DOHH2 (cell line): ENCODE results near the gene BRSK2.
"Not testable (repeated sequence)": the region's sequence is repeated elsewhere in the genome, so short reads cannot be mapped to it uniquely, and the experiment has no call there.

Source experiments
- H3F3A ChIP-seq: fragments of 200-600 bp; sonication (generic), shearing (Covaris generic); 2 replicates; pipeline ENCODE4 v1.6.0; 2016; ENCODE audit warnings: antibody characterized with exemption, mild to moderate bottlenecking; ENCODE audit not compliant: control insufficient read depth, insufficient read depth
- H3K27ac ChIP-seq: fragments of 200-600 bp; sonication (generic); 2 replicates; pipeline ENCODE4 v1.5.1; 2014; ENCODE audit warnings: low read depth, mild to moderate bottlenecking, low read length, moderate library complexity
- H3K27me3 ChIP-seq: fragments of 200-600 bp; sonication (generic); 2 replicates; pipeline ENCODE4 v1.6.1; 2014; ENCODE audit warnings: mild to moderate bottlenecking, low read length, mixed read lengths; ENCODE audit not compliant: control insufficient read depth
- H3K36me3 ChIP-seq: fragments of 200-600 bp; sonication (generic); 2 replicates; pipeline ENCODE4 v1.6.1; 2014; ENCODE audit warnings: mild to moderate bottlenecking, low read length, moderate library complexity, mixed read lengths; ENCODE audit not compliant: control insufficient read depth
- H3K4me1 ChIP-seq: fragments of 200-600 bp; sonication (generic); 2 replicates; pipeline ENCODE4 v1.6.1; 2014; ENCODE audit warnings: mild to moderate bottlenecking, low read length, mixed read lengths; ENCODE audit not compliant: control insufficient read depth
- H3K4me2 ChIP-seq: fragments of 200-600 bp; sonication (generic); 2 replicates; pipeline ENCODE4 v1.6.0; 2014; ENCODE audit warnings: mild to moderate bottlenecking, low read length, moderate library complexity
- H3K4me3 ChIP-seq: fragments of 200-600 bp; sonication (generic); 2 replicates; pipeline ENCODE4 v1.5.1; 2014; ENCODE audit warnings: mild to moderate bottlenecking, low read length, mixed read lengths
- H3K79me2 ChIP-seq: fragments of 200-600 bp; sonication (generic); 2 replicates; pipeline ENCODE4 v1.6.1; 2014; ENCODE audit warnings: mild to moderate bottlenecking, low read length, mixed read lengths; ENCODE audit not compliant: control insufficient read depth
- H3K9me2 ChIP-seq: fragments of 200-600 bp; sonication (generic); replicated peaks from 2 replicates; pipeline ENCODE4 v1.6.1; 2014; ENCODE audit warnings: mild to moderate bottlenecking, low read length, mixed read lengths; ENCODE audit not compliant: control insufficient read depth
- H3K9me3 ChIP-seq: fragments of 200-600 bp; sonication (generic); 2 replicates; pipeline ENCODE4 v1.6.1; 2014; ENCODE audit warnings: antibody characterized with exemption, low read length, mixed read lengths; ENCODE audit not compliant: control insufficient read depth, insufficient read depth
- H4K20me1 ChIP-seq: fragments of 200-600 bp; sonication (generic); 2 replicates; pipeline ENCODE4 v1.6.0; 2014; ENCODE audit warnings: low read depth, mild to moderate bottlenecking, antibody characterized with exemption, low read length, moderate library complexity; ENCODE audit not compliant: control insufficient read depth, insufficient read depth
- EZH2phosphoT487 ChIP-seq: fragments of 200-600 bp; sonication (generic); IDR thresholded peaks from 2 replicates; pipeline ENCODE4 v1.6.1; 2017; ENCODE audit warnings: borderline replicate concordance, mild to moderate bottlenecking, antibody characterized with exemption, low read length, moderate library complexity, mixed read lengths
- TF ChIP-seq, protein P1 (sequence below): fragments of 200-600 bp; sonication (generic); IDR thresholded peaks from one replicate; pipeline ENCODE4 v1.5.1; 2014; ENCODE audit warnings: antibody characterized with exemption, mild to moderate bottlenecking, low read depth, low read length; ENCODE audit not compliant: poor library complexity, severe bottlenecking

The BRSK2 gene

GRCh38 chr11:1412377-1413095, 22.8 kb downstream of the BRSK2 start:
- no peak overlapping the region for H3K4me2 ChIP-seq
- H4K20me1 ChIP-seq = no peaks in the 10 kb centered on the region
- no peaks in the 10 kb centered on the region; the same call in none of the 2 replicates for H3K9me3 ChIP-seq
- no peaks in the 10 kb centered on the region for H3K36me3 ChIP-seq
- no peaks in the 10 kb centered on the region for H3F3A ChIP-seq
- H3K27ac ChIP-seq = no peak overlapping the region
- no peaks in the 10 kb centered on the region for H3K27me3 ChIP-seq
- H3K9me2 ChIP-seq = no peaks in the 10 kb centered on the region
- H3K4me1 ChIP-seq = no peaks in the 10 kb centered on the region
- no peaks in the 10 kb centered on the region for H3K79me2 ChIP-seq
- no peak for TF ChIP-seq EZH2phosphoT487
- TF ChIP-seq, protein P1, sequence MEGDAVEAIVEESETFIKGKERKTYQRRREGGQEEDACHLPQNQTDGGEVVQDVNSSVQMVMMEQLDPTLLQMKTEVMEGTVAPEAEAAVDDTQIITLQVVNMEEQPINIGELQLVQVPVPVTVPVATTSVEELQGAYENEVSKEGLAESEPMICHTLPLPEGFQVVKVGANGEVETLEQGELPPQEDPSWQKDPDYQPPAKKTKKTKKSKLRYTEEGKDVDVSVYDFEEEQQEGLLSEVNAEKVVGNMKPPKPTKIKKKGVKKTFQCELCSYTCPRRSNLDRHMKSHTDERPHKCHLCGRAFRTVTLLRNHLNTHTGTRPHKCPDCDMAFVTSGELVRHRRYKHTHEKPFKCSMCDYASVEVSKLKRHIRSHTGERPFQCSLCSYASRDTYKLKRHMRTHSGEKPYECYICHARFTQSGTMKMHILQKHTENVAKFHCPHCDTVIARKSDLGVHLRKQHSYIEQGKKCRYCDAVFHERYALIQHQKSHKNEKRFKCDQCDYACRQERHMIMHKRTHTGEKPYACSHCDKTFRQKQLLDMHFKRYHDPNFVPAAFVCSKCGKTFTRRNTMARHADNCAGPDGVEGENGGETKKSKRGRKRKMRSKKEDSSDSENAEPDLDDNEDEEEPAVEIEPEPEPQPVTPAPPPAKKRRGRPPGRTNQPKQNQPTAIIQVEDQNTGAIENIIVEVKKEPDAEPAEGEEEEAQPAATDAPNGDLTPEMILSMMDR = no peak
- no peak overlapping the region for H3K4me3 ChIP-seq

DNA sequence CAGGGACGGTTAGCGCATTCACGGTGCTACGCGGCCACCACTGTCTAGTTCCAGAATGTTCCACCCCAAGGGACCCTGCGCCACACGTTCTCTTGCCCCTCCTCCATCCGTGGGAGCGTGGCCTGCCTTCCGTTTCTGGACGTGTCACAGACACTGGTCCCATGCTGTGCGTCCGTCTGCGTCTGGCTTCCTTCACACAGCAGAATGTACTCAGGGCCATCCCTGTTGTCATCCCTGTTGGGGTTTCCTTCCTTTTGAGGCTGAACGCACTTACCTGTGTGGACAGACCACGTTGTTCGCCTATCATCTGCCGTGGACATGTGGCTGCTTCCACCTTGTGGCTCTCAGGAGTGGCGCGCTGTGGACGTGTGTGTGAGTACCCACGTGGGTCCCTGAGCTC, 24.9 kb downstream of the BRSK2 start:
- Histone ChIP-seq H3K27ac (no peak overlapping the region), H3K9me3 (peaks cover 9% of the 10 kb centered on the region)

GRCh38 chr11:1415631-1416030, 25.9 kb downstream of the BRSK2 start:
- Histone ChIP-seq H3K36me3 (no peaks in the 10 kb centered on the region), H3F3A (no peaks in the 10 kb centered on the region), H3K4me2 (no peak overlapping the region), H3K9me2 (no peaks in the 10 kb centered on the region), H4K20me1 (no peaks in the 10 kb centered on the region), H3K79me2 (no peaks in the 10 kb centered on the region), H3K27ac (no peak overlapping the region), H3K27me3 (no peaks in the 10 kb centered on the region), H3K9me3 (peaks cover 9% of the 10 kb centered on the region), H3K4me1 (no peaks in the 10 kb centered on the region), H3K4me3 (no peak overlapping the region)
- TF ChIP-seq EZH2phosphoT487 = no peak
- TF ChIP-seq, protein P1 = no peak

More for the DNA sequence above, 24.9 kb downstream of the BRSK2 start:
- H3K27me3 ChIP-seq = no peaks in the 10 kb centered on the region
- H3K4me2 ChIP-seq = no peak overlapping the region
- H3K79me2 ChIP-seq = no peaks in the 10 kb centered on the region
- no peaks in the 10 kb centered on the region for H4K20me1 ChIP-seq
- H3F3A ChIP-seq = no peaks in the 10 kb centered on the region
- H3K9me2 ChIP-seq = no peaks in the 10 kb centered on the region
- no peak overlapping the region for H3K4me3 ChIP-seq
- no peaks in the 10 kb centered on the region for H3K36me3 ChIP-seq
- TF ChIP-seq, protein P1 = no peak
- TF ChIP-seq EZH2phosphoT487 = no peak
- H3K4me1 ChIP-seq = no peaks in the 10 kb centered on the region

DNA sequence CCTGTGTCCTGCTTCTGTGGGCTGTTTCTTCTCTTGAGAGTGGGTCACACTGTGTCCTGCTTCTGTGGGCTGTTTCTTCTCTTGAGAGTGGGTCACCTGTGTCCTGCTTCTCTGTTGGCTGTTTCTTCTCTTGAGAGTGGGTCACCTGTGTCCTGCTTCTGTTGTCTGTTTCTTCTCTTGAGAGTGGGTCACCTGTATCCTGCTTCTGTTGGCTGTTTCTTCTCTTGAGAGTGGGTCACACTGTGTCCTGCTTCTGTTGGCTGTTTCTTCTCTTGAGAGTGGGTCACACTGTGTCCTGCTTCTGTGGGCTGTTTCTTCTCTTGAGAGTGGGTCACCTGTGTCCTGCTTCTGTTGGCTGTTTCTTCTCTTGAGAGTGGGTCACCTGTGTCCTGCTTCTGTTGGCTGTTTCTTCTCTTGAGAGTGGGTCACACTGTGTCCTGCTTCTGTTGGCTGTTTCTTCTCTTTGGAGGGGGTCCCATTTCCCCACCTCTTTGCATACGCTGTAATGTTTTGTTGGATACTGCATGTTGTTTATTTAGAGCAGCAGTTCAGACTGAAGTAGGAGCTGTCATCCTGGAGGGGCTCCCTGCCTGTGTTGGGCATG, 28.6 kb downstream of the BRSK2 start:
- H4K20me1 ChIP-seq, H3K79me2 ChIP-seq, H3K36me3 ChIP-seq, H3K27ac ChIP-seq, H3K4me3 ChIP-seq, H3K4me1 ChIP-seq, H3K27me3 ChIP-seq, H3K9me3 ChIP-seq, H3K9me2 ChIP-seq, H3F3A ChIP-seq, H3K4me2 ChIP-seq: not testable (repeated sequence)
